Right lobe of liver (tissue), 4 donors: Measurements from ENCODE around the gene IGSF21.

Experiments
- CTCF ChIP-seq, 4 donors: fragments of 200-600 bp in 3 of 4; fragments of 450-650 bp in 1 of 4; IDR thresholded peaks; one replicate each; pipeline versions ENCODE4 v1.5.1 to v1.8.0; 2016 to 2022; ENCODE audit warnings: antibody characterized with exemption in 4 of 4, mild to moderate bottlenecking in 2 of 4
- POLR2A ChIP-seq: fragments of 450-650 bp; IDR thresholded peaks from one replicate; pipeline ENCODE4 v1.6.1; 2017; ENCODE audit warnings: antibody characterized with exemption, mild to moderate bottlenecking
- donor health status: DM: no; HTN: no; CAD: no.
- donor health status: DM: no; HTN: no; CAD: no.
- donor health status: DM: no; HTN: yes; CAD: no.

GRCh38 chr1:18352636-18353265 lies 245.2 kb downstream of the IGSF21 start:
- TF ChIP-seq CTCF (IDR thresholded peaks at IDR 0.05) (no peak), POLR2A (no peak)
